MM.1S (cell line): ENCODE data around the gene CDC45.

Source experiments
- EZH2 ChIP-seq: fragments of 300-600 bp; sonication (generic); optimal IDR thresholded peaks from 2 replicates; pipeline ENCODE3; 2017; ENCODE audit warnings: low read depth, mild to moderate bottlenecking, antibody characterized with exemption, low read length, mixed read lengths
- EZH2phosphoT487 ChIP-seq: fragments of 300-600 bp; sonication (generic); IDR thresholded peaks from 2 replicates; pipeline ENCODE4 v1.6.1; 2018; ENCODE audit warnings: antibody characterized with exemption, low read length
- TF ChIP-seq, protein P1 (sequence below): fragments of 300-600 bp; sonication (generic); IDR thresholded peaks from 2 replicates; pipeline ENCODE4 v1.5.1; 2016; ENCODE audit warnings: antibody characterized with exemption, low read length, mixed read lengths

DNA sequence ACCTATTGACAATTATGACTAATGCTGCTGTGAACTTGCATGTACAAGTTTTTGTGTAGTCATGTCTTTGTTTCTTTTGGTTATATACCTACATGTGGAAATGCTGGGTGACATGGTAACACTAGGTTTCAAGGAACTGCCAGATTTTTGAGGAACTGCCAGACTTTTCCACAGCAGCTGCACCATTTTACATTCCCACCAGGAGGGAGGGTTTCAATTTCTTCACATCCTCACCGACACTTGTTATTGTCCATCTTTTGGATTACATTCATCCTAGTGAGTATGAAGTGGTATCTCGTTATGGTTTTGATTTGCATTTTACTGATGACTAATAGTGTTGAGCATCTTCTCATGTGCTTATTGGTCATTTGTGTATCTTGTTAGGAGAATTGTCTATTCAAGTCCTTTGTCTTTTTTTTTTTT is 31.2 kb downstream of the CDC45 start:
- TF ChIP-seq, protein P1, sequence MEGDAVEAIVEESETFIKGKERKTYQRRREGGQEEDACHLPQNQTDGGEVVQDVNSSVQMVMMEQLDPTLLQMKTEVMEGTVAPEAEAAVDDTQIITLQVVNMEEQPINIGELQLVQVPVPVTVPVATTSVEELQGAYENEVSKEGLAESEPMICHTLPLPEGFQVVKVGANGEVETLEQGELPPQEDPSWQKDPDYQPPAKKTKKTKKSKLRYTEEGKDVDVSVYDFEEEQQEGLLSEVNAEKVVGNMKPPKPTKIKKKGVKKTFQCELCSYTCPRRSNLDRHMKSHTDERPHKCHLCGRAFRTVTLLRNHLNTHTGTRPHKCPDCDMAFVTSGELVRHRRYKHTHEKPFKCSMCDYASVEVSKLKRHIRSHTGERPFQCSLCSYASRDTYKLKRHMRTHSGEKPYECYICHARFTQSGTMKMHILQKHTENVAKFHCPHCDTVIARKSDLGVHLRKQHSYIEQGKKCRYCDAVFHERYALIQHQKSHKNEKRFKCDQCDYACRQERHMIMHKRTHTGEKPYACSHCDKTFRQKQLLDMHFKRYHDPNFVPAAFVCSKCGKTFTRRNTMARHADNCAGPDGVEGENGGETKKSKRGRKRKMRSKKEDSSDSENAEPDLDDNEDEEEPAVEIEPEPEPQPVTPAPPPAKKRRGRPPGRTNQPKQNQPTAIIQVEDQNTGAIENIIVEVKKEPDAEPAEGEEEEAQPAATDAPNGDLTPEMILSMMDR, result no peak
- TF ChIP-seq EZH2 (no peak), EZH2phosphoT487 (no peak)
